Mesenchymal stem cell (in vitro differentiated cells and primary cell): ENCODE data around the gene CLIC4.
"Not testable (repeated sequence)": the region's sequence is repeated elsewhere in the genome, so short reads cannot be mapped to it uniquely, and the experiment has no call there.

ENCODE experiments used
- DNase-seq: peaks from one replicate; pipeline ENCODE4 v3.0.0-alpha.2; 2013
- H2AFZ ChIP-seq: one replicate; pipeline ENCODE4 v1.6.1; 2013; ENCODE audit warnings: low read depth, mild to moderate bottlenecking, control low read depth, inconsistent platforms, low read length, moderate library complexity
- H2AK5ac ChIP-seq: 2 replicates; pipeline ENCODE4 v1.6.1; 2013; ENCODE audit warnings: low read length, moderate library complexity, mild to moderate bottlenecking, inconsistent platforms; ENCODE audit not compliant: severe bottlenecking
- H2BK120ac ChIP-seq: one replicate; pipeline ENCODE4 v1.6.1; 2013; ENCODE audit warnings: low read depth, mild to moderate bottlenecking, inconsistent platforms, low read length, moderate library complexity
- H2BK12ac ChIP-seq, 2 experiments: one replicate each; pipeline ENCODE4 v1.6.1; 2013; ENCODE audit warnings: inconsistent platforms in 2 of 2, low read length in 2 of 2, mild to moderate bottlenecking in 2 of 2, moderate library complexity in 2 of 2, control low read depth in 1 of 2
- H2BK15ac ChIP-seq: one replicate; pipeline ENCODE4 v1.6.1; 2013; ENCODE audit warnings: mild to moderate bottlenecking, low read depth, inconsistent platforms; ENCODE audit not compliant: poor library complexity, severe bottlenecking
- H2BK5ac ChIP-seq: 2 replicates; pipeline ENCODE4 v1.6.1; 2013; ENCODE audit warnings: low read depth, mild to moderate bottlenecking, low read length, control low read depth, inconsistent platforms; ENCODE audit not compliant: poor library complexity, severe bottlenecking
- H3K14ac ChIP-seq, 2 experiments: one replicate each; pipeline ENCODE4 v1.6.1; 2013; ENCODE audit warnings: inconsistent platforms in 2 of 2, low read length in 2 of 2, control low read depth in 1 of 2, mild to moderate bottlenecking in 1 of 2, moderate library complexity in 1 of 2
- H3K18ac ChIP-seq, 2 experiments: one replicate each; pipeline ENCODE4 v1.6.1; 2013; ENCODE audit warnings: inconsistent platforms in 2 of 2, low read length in 2 of 2, control low read depth in 1 of 2, low read depth in 1 of 2, mild to moderate bottlenecking in 1 of 2
- H3K23ac ChIP-seq, 2 experiments: one replicate each; pipeline ENCODE4 v1.6.1; 2013; ENCODE audit warnings: inconsistent platforms in 2 of 2, low read length in 2 of 2, mild to moderate bottlenecking in 2 of 2, moderate library complexity in 2 of 2, control low read depth in 1 of 2
- H3K27ac ChIP-seq: 2 replicates; pipeline ENCODE4 v1.5.1; 2013; ENCODE audit warnings: mild to moderate bottlenecking, moderate library complexity, low read length, control low read depth, inconsistent platforms; ENCODE audit not compliant: poor library complexity, severe bottlenecking
- H3K27me3 ChIP-seq, 2 experiments: 2 replicates each; pipeline versions ENCODE4 v1.6.1 to v1.7.0; 2013; ENCODE audit warnings: low read length in 2 of 2, mild to moderate bottlenecking in 2 of 2, moderate library complexity in 2 of 2, control low read depth in 1 of 2, inconsistent platforms in 1 of 2; ENCODE audit not compliant: control insufficient read depth in 1 of 2, insufficient read depth in 1 of 2
- H3K36me3 ChIP-seq, 2 experiments: 2 replicates each; pipeline versions ENCODE4 v1.6.1 to v1.7.0; 2013; ENCODE audit warnings: low read length in 2 of 2, control low read depth in 1 of 2, inconsistent platforms in 1 of 2, low read depth in 1 of 2, mild to moderate bottlenecking in 1 of 2; ENCODE audit not compliant: insufficient read depth in 2 of 2, control insufficient read depth in 1 of 2
- H3K4ac ChIP-seq, 2 experiments: one replicate each; pipeline ENCODE4 v1.6.1; 2013; ENCODE audit warnings: inconsistent platforms in 2 of 2, low read length in 2 of 2, mild to moderate bottlenecking in 2 of 2, moderate library complexity in 2 of 2, control low read depth in 1 of 2, low read depth in 1 of 2
- H3K4me1 ChIP-seq: 2 replicates; pipeline ENCODE4 v1.6.1; 2013; ENCODE audit warnings: low read depth, low read length, control low read depth; ENCODE audit not compliant: control insufficient read depth, insufficient read depth
- H3K4me2 ChIP-seq: 2 replicates; pipeline ENCODE4 v1.6.1; 2013; ENCODE audit warnings: low read length, mild to moderate bottlenecking, inconsistent platforms; ENCODE audit not compliant: poor library complexity, severe bottlenecking
- H3K4me3 ChIP-seq, 2 experiments: 2 replicates each; pipeline versions ENCODE4 v1.5.1 to v1.7.0; 2013; ENCODE audit warnings: low read length in 2 of 2, mild to moderate bottlenecking in 2 of 2, control low read depth in 1 of 2, low read depth in 1 of 2; ENCODE audit not compliant: insufficient read depth in 1 of 2
- H3K79me1 ChIP-seq: replicated peaks from 2 replicates; pipeline ENCODE4 v1.6.1; 2013; ENCODE audit warnings: mild to moderate bottlenecking, control low read depth, low read length, inconsistent platforms; ENCODE audit not compliant: poor library complexity, severe bottlenecking
- H3K9ac ChIP-seq: 2 replicates; pipeline ENCODE4 v1.7.0; 2013; ENCODE audit warnings: mild to moderate bottlenecking, low read length, moderate library complexity
- H3K9me3 ChIP-seq: 2 replicates; pipeline ENCODE4 v1.7.0; 2013; ENCODE audit warnings: mild to moderate bottlenecking, low read length; ENCODE audit not compliant: control insufficient read depth
- H4K8ac ChIP-seq: one replicate; pipeline ENCODE4 v1.6.1; 2013; ENCODE audit warnings: inconsistent platforms, mild to moderate bottlenecking, low read length, moderate library complexity
- H4K91ac ChIP-seq: one replicate; pipeline ENCODE4 v1.6.1; 2013; ENCODE audit warnings: mild to moderate bottlenecking, low read length, inconsistent platforms
- WGBS: methylation state at CpG from one replicate; pipeline ENCODE4 v1.1.7; 2013; ENCODE audit warnings: mixed read lengths; 5-methylcytosine and 5-hydroxymethylcytosine counted together

CLIC4 gene

GRCh38 chr1:24778141-24778540 is 32.9 kb downstream of the CLIC4 start:
- Histone ChIP-seq H3K79me1 (no peaks in the 10 kb centered on the region), H3K23ac (no peak overlapping the region), H3K27me3 (no peaks in the 10 kb centered on the region), H3K36me3 (peaks cover 5 to 13% of the 10 kb centered on the region in 2 experiments), H2BK15ac (no peak overlapping the region), H3K9ac (no peak overlapping the region), H3K14ac (no peak overlapping the region), H3K4me3 (no peak overlapping the region), H2BK12ac (no peak overlapping the region), H3K4ac (no peak overlapping the region), H2BK120ac (no peak overlapping the region), H4K8ac (no peak overlapping the region), H3K4me1 (peaks cover 4% of the 10 kb centered on the region), H3K18ac (no peak overlapping the region), H3K9me3 (no peaks in the 10 kb centered on the region), H3K27ac (no peak overlapping the region), H3K4me2 (no peak overlapping the region), H4K91ac (no peak overlapping the region), H2AK5ac (no peak overlapping the region), H2BK5ac (no peak overlapping the region), H2AFZ (no peak overlapping the region)
- no peak for DNase-seq
- WGBS: no CpG with 5 or more reads among the region's 2 CpGs

GRCh38 chr1:24779199-24779598 is 34.0 kb downstream of the CLIC4 start:
- 92% methylated on average over 5 of the region's 8 CpGs for WGBS
- H3K36me3 ChIP-seq: peaks cover 5 to 13% of the 10 kb centered on the region in 2 experiments
- not testable (repeated sequence) for H3K4me3 ChIP-seq

GRCh38 chr1:24779689-24780464 is 34.6 kb downstream of the CLIC4 start:
- no peak overlapping the region for H2AFZ ChIP-seq
- H2BK5ac ChIP-seq: no peak overlapping the region
- WGBS: 98% methylated on average over 4 of the region's 5 CpGs
- no peak overlapping the region for H4K91ac ChIP-seq
- no peak overlapping the region for H2AK5ac ChIP-seq
- no peak overlapping the region for H4K8ac ChIP-seq
- no peak overlapping the region for H2BK120ac ChIP-seq
- H3K27ac ChIP-seq: no peak overlapping the region
- H2BK12ac ChIP-seq: no peak overlapping the region
- no peak overlapping the region for H3K23ac ChIP-seq
- no peak overlapping the region for H3K4ac ChIP-seq
- H3K36me3 ChIP-seq: peaks cover under 1 to 11% of the 10 kb centered on the region in 2 experiments
- no peak overlapping the region for H3K4me2 ChIP-seq
- DNase-seq: no peak
- no peak overlapping the region for H3K4me3 ChIP-seq
- H3K27me3 ChIP-seq: no peaks in the 10 kb centered on the region
- H3K4me1 ChIP-seq: peaks cover 2% of the 10 kb centered on the region
- no peak overlapping the region for H3K18ac ChIP-seq
- H3K9ac ChIP-seq: no peak overlapping the region
- no peaks in the 10 kb centered on the region for H3K9me3 ChIP-seq
- H2BK15ac ChIP-seq: no peak overlapping the region
- no peaks in the 10 kb centered on the region for H3K79me1 ChIP-seq
- no peak overlapping the region for H3K14ac ChIP-seq

More at GRCh38 chr1:24779199-24779598, 34.0 kb downstream of the CLIC4 start:
- H3K9ac ChIP-seq, H3K4me1 ChIP-seq, H3K9me3 ChIP-seq, H3K4ac ChIP-seq, H3K79me1 ChIP-seq, H4K91ac ChIP-seq, H3K18ac ChIP-seq, H3K4me2 ChIP-seq, H2BK120ac ChIP-seq, H3K23ac ChIP-seq, H2BK12ac ChIP-seq, H3K14ac ChIP-seq, H3K27me3 ChIP-seq, H4K8ac ChIP-seq, H2AK5ac ChIP-seq, H2BK15ac ChIP-seq, H2AFZ ChIP-seq, H2BK5ac ChIP-seq, DNase-seq, H3K27ac ChIP-seq: not testable (repeated sequence)

- H3K4me2 ChIP-seq, H3K9me3 ChIP-seq, H4K91ac ChIP-seq, H3K4me1 ChIP-seq, H2BK5ac ChIP-seq, H3K27ac ChIP-seq, H2AFZ ChIP-seq, H3K79me1 ChIP-seq, H3K18ac ChIP-seq, H2BK120ac ChIP-seq, H4K8ac ChIP-seq, H3K4ac ChIP-seq, H2BK15ac ChIP-seq, H3K27me3 ChIP-seq, H3K23ac ChIP-seq, H3K14ac ChIP-seq, H2BK12ac ChIP-seq, H3K4me3 ChIP-seq, H2AK5ac ChIP-seq, H3K9ac ChIP-seq, DNase-seq: not testable (repeated sequence)
- peaks cover 0 to 11% of the 10 kb centered on the region in 2 experiments for H3K36me3 ChIP-seq
- 100% methylated on average over 5 of the region's 8 CpGs for WGBS
These were observed 35.4 kb downstream of the CLIC4 start for GRCh38 chr1:24780626-24781025.
